ENCODE measurements around the gene TLL1.

Gene TLL1

DNA sequence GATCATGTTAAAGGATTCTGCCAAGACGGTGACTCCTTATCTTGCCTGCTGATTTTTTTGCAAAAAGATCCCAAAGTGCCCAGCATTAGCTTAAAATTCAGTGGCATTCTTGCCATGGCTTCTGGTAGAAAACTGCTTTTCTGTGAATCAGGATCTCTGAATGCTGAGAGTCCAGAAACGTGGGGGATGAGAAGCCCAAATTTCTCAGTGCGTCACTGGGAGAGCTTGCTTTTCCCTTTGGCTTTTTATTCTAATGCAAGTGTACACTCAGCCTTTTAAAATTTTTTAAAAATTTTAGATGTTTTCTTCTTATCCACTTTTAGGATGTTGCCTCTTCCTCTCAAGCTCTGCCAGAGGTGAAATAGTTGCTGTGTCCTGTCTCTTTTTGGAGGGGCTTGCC is 98.4 kb downstream of the TLL1 start:
- no peak for TF ChIP-seq EZH2phosphoT487 (IDR thresholded peaks at IDR 0.05; ENCODE audit: low read depth)
- TF ChIP-seq CTCF (IDR thresholded peaks at IDR 0.05; ENCODE audit: low read depth, low read length), result no peak
- no peaks in the 10 kb centered on the region for H3K79me2 ChIP-seq (ENCODE audit: low read length)
- H3K27me3 ChIP-seq (ENCODE audit: low read depth, low read length), result no peaks in the 10 kb centered on the region
- H3K36me3 ChIP-seq (replicated peaks; ENCODE audit: low read depth, low read length), result no peaks in the 10 kb centered on the region
- H4K20me1 ChIP-seq (ENCODE audit: insufficient read depth, low read length), result no peaks in the 10 kb centered on the region
- H3K9me3 ChIP-seq (ENCODE audit: insufficient read depth, low read length), result no peaks in the 10 kb centered on the region
- H3K4me2 ChIP-seq (ENCODE audit: low read length), result no peak overlapping the region
- H2AFZ ChIP-seq (ENCODE audit: low read depth, low read length), result no peak overlapping the region
- H3K9ac ChIP-seq (ENCODE audit: low read length), result no peak overlapping the region
- no peaks in the 10 kb centered on the region for H3K4me1 ChIP-seq (ENCODE audit: low read length)
- no peak overlapping the region for H3K27ac ChIP-seq (ENCODE audit: low read length)
- no peak overlapping the region for H3K4me3 ChIP-seq (ENCODE audit: low read length)

DNA sequence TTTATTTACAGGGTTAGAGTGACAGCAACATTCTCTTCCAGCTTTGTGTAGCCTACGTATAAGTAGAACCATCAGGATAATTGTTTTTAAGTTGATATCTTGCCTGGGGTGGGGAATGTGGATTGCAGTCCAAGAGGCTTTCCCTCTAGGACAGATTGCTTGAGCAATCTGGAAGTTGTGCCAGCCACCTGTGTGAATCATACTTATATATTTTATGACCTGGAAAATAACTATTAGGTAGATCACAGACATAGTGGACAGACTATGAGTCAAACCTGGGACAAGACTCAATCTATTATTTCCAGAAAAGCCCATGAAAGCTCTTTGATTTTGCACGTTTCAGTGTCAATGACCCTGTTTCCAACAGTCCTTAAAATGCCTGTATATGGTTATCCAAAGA is 98.9 kb downstream of the TLL1 start:
- H3K4me2 ChIP-seq (ENCODE audit: low read length), result no peak overlapping the region
- H4K20me1 ChIP-seq (ENCODE audit: insufficient read depth, low read length), result no peaks in the 10 kb centered on the region
- H3K9me3 ChIP-seq (ENCODE audit: insufficient read depth, low read length), result no peaks in the 10 kb centered on the region
- H3K79me2 ChIP-seq (ENCODE audit: low read length), result no peaks in the 10 kb centered on the region
- no peak overlapping the region for H3K9ac ChIP-seq (ENCODE audit: low read length)
- H3K27ac ChIP-seq (ENCODE audit: low read length), result no peak overlapping the region
- TF ChIP-seq EZH2phosphoT487 (IDR thresholded peaks at IDR 0.05; ENCODE audit: low read depth), result no peak
- TF ChIP-seq CTCF (IDR thresholded peaks at IDR 0.05; ENCODE audit: low read depth, low read length), result no peak
- no peaks in the 10 kb centered on the region for H3K27me3 ChIP-seq (ENCODE audit: low read depth, low read length)
- H2AFZ ChIP-seq (ENCODE audit: low read depth, low read length), result no peak overlapping the region
- H3K4me3 ChIP-seq (ENCODE audit: low read length), result no peak overlapping the region
- no peaks in the 10 kb centered on the region for H3K4me1 ChIP-seq (ENCODE audit: low read length)
- H3K36me3 ChIP-seq (replicated peaks; ENCODE audit: low read depth, low read length), result no peaks in the 10 kb centered on the region

DNA sequence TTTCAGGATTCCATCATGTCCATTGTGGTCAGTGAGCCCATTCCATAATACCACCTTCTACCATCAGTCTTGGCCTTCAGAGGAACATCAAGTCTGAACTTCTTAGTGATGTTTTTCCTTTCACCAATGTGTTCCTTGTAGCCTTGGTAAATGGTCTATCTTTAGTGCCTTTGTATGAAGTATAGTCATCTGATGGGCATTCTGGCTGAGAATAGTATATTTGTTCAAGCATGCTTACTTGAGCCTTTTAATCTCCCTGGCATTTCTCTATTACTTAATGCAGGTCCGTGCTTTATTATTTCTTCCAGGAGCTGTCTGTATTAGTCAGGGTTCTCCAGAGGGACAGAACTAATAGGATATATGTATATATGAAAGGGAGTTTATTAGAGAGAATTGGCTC is 99.7 kb downstream of the TLL1 start:
- Histone ChIP-seq H3K4me1 (ENCODE audit: low read length) (no peaks in the 10 kb centered on the region), H3K79me2 (ENCODE audit: low read length) (no peaks in the 10 kb centered on the region), H3K27ac (ENCODE audit: low read length) (no peak overlapping the region), H3K4me2 (ENCODE audit: low read length) (no peak overlapping the region), H3K36me3 (replicated peaks; ENCODE audit: low read depth, low read length) (no peaks in the 10 kb centered on the region), H3K9me3 (ENCODE audit: insufficient read depth, low read length) (no peaks in the 10 kb centered on the region), H3K9ac (ENCODE audit: low read length) (no peak overlapping the region), H3K27me3 (ENCODE audit: low read depth, low read length) (no peaks in the 10 kb centered on the region), H3K4me3 (ENCODE audit: low read length) (no peak overlapping the region), H4K20me1 (ENCODE audit: insufficient read depth, low read length) (no peaks in the 10 kb centered on the region), H2AFZ (ENCODE audit: low read depth, low read length) (no peak overlapping the region)
- TF ChIP-seq EZH2phosphoT487 (IDR thresholded peaks at IDR 0.05; ENCODE audit: low read depth), result no peak
- no peak for TF ChIP-seq CTCF (IDR thresholded peaks at IDR 0.05; ENCODE audit: low read depth, low read length)

GRCh38 chr4:165982934-165983333 is 109.9 kb downstream of the TLL1 start:
- Histone ChIP-seq H3K9me3 (ENCODE audit: insufficient read depth, low read length) (no peaks in the 10 kb centered on the region), H3K27ac (ENCODE audit: low read length) (no peak overlapping the region), H3K36me3 (replicated peaks; ENCODE audit: low read depth, low read length) (no peaks in the 10 kb centered on the region), H3K9ac (ENCODE audit: low read length) (no peak overlapping the region), H3K4me3 (ENCODE audit: low read length) (no peak overlapping the region), H3K79me2 (ENCODE audit: low read length) (no peaks in the 10 kb centered on the region), H3K4me1 (ENCODE audit: low read length) (no peaks in the 10 kb centered on the region), H4K20me1 (ENCODE audit: insufficient read depth, low read length) (no peaks in the 10 kb centered on the region), H2AFZ (ENCODE audit: low read depth, low read length) (no peak overlapping the region), H3K27me3 (ENCODE audit: low read depth, low read length) (no peaks in the 10 kb centered on the region), H3K4me2 (ENCODE audit: low read length) (no peak overlapping the region)
- TF ChIP-seq EZH2phosphoT487 (IDR thresholded peaks at IDR 0.05; ENCODE audit: low read depth) (no peak), CTCF (IDR thresholded peaks at IDR 0.05; ENCODE audit: low read depth, low read length) (no peak)
